ENCODE measurements around the gene PCDHGB4.
"Not testable (repeated sequence)": the region's sequence is repeated elsewhere in the genome, so short reads cannot be mapped to it uniquely, and the experiment has no call there.

The PCDHGB4 gene

DNA sequence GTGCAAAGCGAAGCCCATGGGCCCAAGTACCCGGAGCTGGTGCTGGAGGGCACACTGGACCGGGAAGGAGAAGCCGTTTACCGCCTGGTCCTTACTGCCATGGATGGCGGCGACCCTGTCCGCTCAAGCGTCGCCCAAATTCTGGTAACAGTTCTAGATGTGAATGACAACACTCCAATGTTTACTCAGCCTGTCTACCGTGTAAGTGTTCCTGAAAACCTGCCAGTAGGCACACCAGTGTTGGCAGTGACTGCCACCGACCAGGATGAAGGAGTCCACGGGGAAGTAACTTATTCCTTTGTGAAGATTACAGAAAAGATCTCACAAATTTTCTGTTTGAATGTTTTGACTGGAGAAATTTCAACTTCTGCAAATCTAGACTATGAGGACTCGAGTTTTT, 12.9 kb upstream of the PCDHGB4 start:
- no peak overlapping the region for H3K4me3 ChIP-seq (ENCODE audit: low read depth, low read length)
- H3K27me3 ChIP-seq (ENCODE audit: control insufficient read depth, insufficient read depth, low read length): no peaks in the 10 kb centered on the region
- no peak overlapping the region for H3K27ac ChIP-seq
- H3K36me3 ChIP-seq (ENCODE audit: control insufficient read depth, insufficient read depth, low read length): no peaks in the 10 kb centered on the region
- no peaks in the 10 kb centered on the region for H3K79me2 ChIP-seq
- TF ChIP-seq, protein P1, sequence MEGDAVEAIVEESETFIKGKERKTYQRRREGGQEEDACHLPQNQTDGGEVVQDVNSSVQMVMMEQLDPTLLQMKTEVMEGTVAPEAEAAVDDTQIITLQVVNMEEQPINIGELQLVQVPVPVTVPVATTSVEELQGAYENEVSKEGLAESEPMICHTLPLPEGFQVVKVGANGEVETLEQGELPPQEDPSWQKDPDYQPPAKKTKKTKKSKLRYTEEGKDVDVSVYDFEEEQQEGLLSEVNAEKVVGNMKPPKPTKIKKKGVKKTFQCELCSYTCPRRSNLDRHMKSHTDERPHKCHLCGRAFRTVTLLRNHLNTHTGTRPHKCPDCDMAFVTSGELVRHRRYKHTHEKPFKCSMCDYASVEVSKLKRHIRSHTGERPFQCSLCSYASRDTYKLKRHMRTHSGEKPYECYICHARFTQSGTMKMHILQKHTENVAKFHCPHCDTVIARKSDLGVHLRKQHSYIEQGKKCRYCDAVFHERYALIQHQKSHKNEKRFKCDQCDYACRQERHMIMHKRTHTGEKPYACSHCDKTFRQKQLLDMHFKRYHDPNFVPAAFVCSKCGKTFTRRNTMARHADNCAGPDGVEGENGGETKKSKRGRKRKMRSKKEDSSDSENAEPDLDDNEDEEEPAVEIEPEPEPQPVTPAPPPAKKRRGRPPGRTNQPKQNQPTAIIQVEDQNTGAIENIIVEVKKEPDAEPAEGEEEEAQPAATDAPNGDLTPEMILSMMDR (IDR thresholded peaks at IDR 0.05): no peak
- H3K9ac ChIP-seq: no peak overlapping the region
- H3K4me2 ChIP-seq (ENCODE audit: low read length): no peak overlapping the region
- no peak overlapping the region for H2AFZ ChIP-seq
- H3K4me1 ChIP-seq: no peaks in the 10 kb centered on the region
- H3K9me3 ChIP-seq (ENCODE audit: control insufficient read depth, low read length): peaks cover 15% of the 10 kb centered on the region

GRCh38 chr5:141375444-141376155, 11.9 kb upstream of the PCDHGB4 start:
- H3K9ac ChIP-seq; H3K4me3 ChIP-seq (ENCODE audit: low read depth, low read length); H3K4me1 ChIP-seq; H3K27ac ChIP-seq; H2AFZ ChIP-seq; H3K4me2 ChIP-seq (ENCODE audit: low read length); H3K27me3 ChIP-seq (ENCODE audit: control insufficient read depth, insufficient read depth, low read length); H3K79me2 ChIP-seq; H3K36me3 ChIP-seq (ENCODE audit: control insufficient read depth, insufficient read depth, low read length): not testable (repeated sequence)
- peaks cover 10% of the 10 kb centered on the region for H3K9me3 ChIP-seq (ENCODE audit: control insufficient read depth, low read length)

- no peak within 1 kb of the TSS for H3K9ac ChIP-seq
- H3K9me3 ChIP-seq (ENCODE audit: control insufficient read depth, low read length): peaks cover 2% of the 10 kb centered on the region
- peak within 1 kb of the TSS; percentile 40 for H2AFZ ChIP-seq
- H3K4me2 ChIP-seq (ENCODE audit: low read length): peak within 1 kb of the TSS; percentile 12
- H3K27me3 ChIP-seq (ENCODE audit: control insufficient read depth, insufficient read depth, low read length): no peaks in the 10 kb centered on the region
- H3K27ac ChIP-seq: no peak within 1 kb of the TSS
- TF ChIP-seq, protein P1 (IDR thresholded peaks at IDR 0.05): no peak
- H3K79me2 ChIP-seq: no peaks in the 10 kb centered on the region
- H3K4me3 ChIP-seq (ENCODE audit: low read depth, low read length): peak within 1 kb of the TSS; percentile 38
- H3K4me1 ChIP-seq: no peaks in the 10 kb centered on the region
- H3K36me3 ChIP-seq (ENCODE audit: control insufficient read depth, insufficient read depth, low read length): no peaks in the 10 kb centered on the region
Observed at GRCh38 chr5:141382469-141383294, 4.8 kb upstream of the PCDHGB4 start, which contains the start of gene PCDHGA7. Gene PCDHGA7, plus strand, starts transcription at chr5:141382742. Its CDS starts 158 bp downstream, at chr5:141382900.

DNA sequence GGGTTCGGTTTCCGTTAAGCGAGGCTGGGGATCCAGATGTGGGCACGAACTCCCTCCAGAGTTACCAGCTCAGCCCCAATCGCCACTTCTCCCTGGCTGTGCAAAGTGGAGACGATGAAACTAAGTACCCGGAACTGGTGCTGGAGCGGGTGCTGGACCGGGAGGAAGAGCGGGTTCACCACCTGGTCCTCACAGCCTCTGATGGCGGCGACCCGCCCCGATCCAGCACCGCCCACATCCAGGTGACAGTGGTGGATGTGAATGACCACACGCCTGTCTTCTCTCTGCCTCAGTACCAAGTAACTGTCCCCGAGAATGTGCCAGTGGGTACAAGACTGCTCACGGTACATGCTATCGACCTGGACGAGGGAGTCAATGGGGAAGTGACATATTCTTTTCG, 4.2 kb upstream of the PCDHGB4 start:
- Histone ChIP-seq H2AFZ (no peak overlapping the region), H3K9ac (no peak overlapping the region), H3K27ac (no peak overlapping the region), H3K9me3 (ENCODE audit: control insufficient read depth, low read length) (peaks cover 2% of the 10 kb centered on the region), H3K27me3 (ENCODE audit: control insufficient read depth, insufficient read depth, low read length) (no peaks in the 10 kb centered on the region), H3K4me2 (ENCODE audit: low read length) (no peak overlapping the region), H3K4me3 (ENCODE audit: low read depth, low read length) (no peak overlapping the region), H3K79me2 (no peaks in the 10 kb centered on the region), H3K4me1 (no peaks in the 10 kb centered on the region), H3K36me3 (ENCODE audit: control insufficient read depth, insufficient read depth, low read length) (no peaks in the 10 kb centered on the region)
- TF ChIP-seq, protein P1 (IDR thresholded peaks at IDR 0.05): no peak

GRCh38 chr5:141384471-141385267, 2.8 kb upstream of the PCDHGB4 start:
- no peak overlapping the region for H3K4me3 ChIP-seq (ENCODE audit: low read depth, low read length)
- TF ChIP-seq, protein P1 (IDR thresholded peaks at IDR 0.05): no peak
- H3K4me2 ChIP-seq (ENCODE audit: low read length): no peak overlapping the region
- H3K4me1 ChIP-seq: no peaks in the 10 kb centered on the region
- no peak overlapping the region for H2AFZ ChIP-seq
- no peak overlapping the region for H3K27ac ChIP-seq
- no peaks in the 10 kb centered on the region for H3K36me3 ChIP-seq (ENCODE audit: control insufficient read depth, insufficient read depth, low read length)
- H3K27me3 ChIP-seq (ENCODE audit: control insufficient read depth, insufficient read depth, low read length): no peaks in the 10 kb centered on the region
- no peaks in the 10 kb centered on the region for H3K79me2 ChIP-seq
- no peak overlapping the region for H3K9ac ChIP-seq
- H3K9me3 ChIP-seq (ENCODE audit: control insufficient read depth, low read length): no peaks in the 10 kb centered on the region

All from parathyroid adenoma (tissue), 2 donors.